ENCODE results near the gene FAM118A.
A peak's percentile ranks its signal among the peaks of the same experiment; 100 is the strongest.

Gene FAM118A

DNA sequence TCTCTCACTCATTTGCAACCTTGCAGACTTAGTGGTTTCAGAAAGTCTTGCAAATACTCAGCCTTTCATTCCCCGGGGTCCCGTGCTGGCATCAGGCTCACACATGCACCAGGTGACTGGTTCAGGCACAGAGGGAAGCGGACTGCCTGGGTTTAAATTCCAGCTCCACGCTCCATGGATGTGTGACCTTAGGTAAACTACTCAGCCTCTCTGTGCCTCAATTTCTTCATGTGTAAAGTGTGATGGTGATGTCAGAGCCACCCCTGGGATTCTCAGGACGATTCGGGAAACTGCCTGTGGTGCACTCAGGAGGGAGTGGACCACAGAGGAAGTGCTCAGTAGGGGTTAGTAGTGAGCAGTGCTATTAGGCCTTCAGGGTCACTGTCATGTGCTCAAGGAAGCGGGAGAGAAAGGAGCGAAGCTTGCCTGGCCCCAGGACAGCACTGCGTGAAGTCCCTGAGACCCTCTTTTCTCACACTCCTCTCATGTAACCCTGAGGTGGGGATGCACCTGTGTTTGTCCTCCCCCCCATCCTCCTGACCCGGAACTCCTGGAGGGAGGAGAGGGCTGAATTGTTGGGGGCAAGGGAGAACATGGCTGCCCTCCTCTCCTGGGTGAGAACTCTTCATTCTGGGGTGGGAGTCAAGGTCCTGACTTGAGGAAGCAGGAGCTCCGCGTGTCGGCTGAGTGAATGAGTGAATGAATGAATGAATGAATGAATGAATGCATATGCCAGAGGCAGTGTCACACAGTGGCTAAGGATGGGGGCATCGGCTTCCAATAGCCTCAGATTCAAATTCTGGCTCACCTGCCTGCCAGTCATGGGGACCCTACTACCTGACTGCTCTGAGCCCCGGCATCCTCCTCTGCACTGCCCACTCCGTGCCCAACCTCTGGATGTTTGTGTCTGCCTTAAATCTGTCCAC lies 39.4 kb upstream of the FAM118A start:
- Histone ChIP-seq H3K27ac (no peak overlapping the region), H3K9ac (no peak overlapping the region), H2AFZ (no peak overlapping the region), H3K4me1 (peaks cover 2% of the 10 kb centered on the region), H3K4me3 (ENCODE audit: low read depth, low read length) (no peak overlapping the region), H3K27me3 (ENCODE audit: control insufficient read depth, insufficient read depth, low read length) (no peaks in the 10 kb centered on the region), H3K9me3 (ENCODE audit: control insufficient read depth, low read length) (no peaks in the 10 kb centered on the region), H3K4me2 (ENCODE audit: low read length) (no peak overlapping the region), H3K36me3 (ENCODE audit: control insufficient read depth, insufficient read depth, low read length) (no peaks in the 10 kb centered on the region), H3K79me2 (no peaks in the 10 kb centered on the region)
- TF ChIP-seq CTCF (IDR thresholded peaks at IDR 0.05) = no peak

DNA sequence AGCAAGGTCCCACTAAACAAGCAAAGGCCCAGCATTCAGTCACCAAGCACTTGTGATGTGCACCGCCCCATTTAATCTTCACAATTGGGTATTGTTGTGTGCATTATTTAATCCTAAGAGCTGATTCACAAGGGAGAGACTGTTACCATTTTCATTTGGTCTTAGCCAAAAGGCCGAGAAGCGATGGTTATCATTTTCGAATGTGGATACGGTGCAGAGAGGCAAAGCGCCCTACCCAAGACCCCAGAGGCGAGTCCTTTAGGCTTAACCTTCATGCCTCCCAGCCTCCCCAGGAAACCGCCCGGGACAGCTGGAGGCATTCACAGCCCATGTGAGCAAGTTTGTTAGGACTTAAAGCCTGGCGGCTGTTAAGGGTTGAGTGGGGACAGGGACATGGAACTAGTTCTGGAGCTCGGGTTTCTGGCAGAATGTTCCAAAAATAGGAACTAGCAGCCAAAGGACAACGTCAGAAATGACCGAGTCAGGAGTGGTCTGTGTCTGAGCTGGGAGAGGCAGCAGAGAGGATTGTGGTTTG lies 38.0 kb upstream of the FAM118A start:
- H3K36me3 ChIP-seq (ENCODE audit: control insufficient read depth, insufficient read depth, low read length) = no peaks in the 10 kb centered on the region

GRCh38 chr22:45272498-45272897 lies 37.2 kb upstream of the FAM118A start:
- Histone ChIP-seq H3K27ac (peak overlapping the region; percentile 39), H3K36me3 (ENCODE audit: control insufficient read depth, insufficient read depth, low read length) (no peaks in the 10 kb centered on the region), H3K79me2 (no peaks in the 10 kb centered on the region), H3K27me3 (ENCODE audit: control insufficient read depth, insufficient read depth, low read length) (no peaks in the 10 kb centered on the region), H3K9ac (no peak overlapping the region), H3K9me3 (ENCODE audit: control insufficient read depth, low read length) (no peaks in the 10 kb centered on the region), H3K4me2 (ENCODE audit: low read length) (no peak overlapping the region), H2AFZ (no peak overlapping the region), H3K4me3 (ENCODE audit: low read depth, low read length) (no peak overlapping the region), H3K4me1 (peaks cover 2% of the 10 kb centered on the region)
- TF ChIP-seq CTCF (IDR thresholded peaks at IDR 0.05) = no peak

More for the DNA sequence above, 38.0 kb upstream of the FAM118A start:
- Histone ChIP-seq H3K4me1 (peaks cover 2% of the 10 kb centered on the region), H2AFZ (no peak overlapping the region), H3K9ac (no peak overlapping the region), H3K79me2 (no peaks in the 10 kb centered on the region), H3K27me3 (ENCODE audit: control insufficient read depth, insufficient read depth, low read length) (no peaks in the 10 kb centered on the region), H3K4me3 (ENCODE audit: low read depth, low read length) (no peak overlapping the region), H3K27ac (peak overlapping the region; percentile 19), H3K9me3 (ENCODE audit: control insufficient read depth, low read length) (no peaks in the 10 kb centered on the region), H3K4me2 (ENCODE audit: low read length) (no peak overlapping the region)
- no peak for TF ChIP-seq CTCF (IDR thresholded peaks at IDR 0.05)

DNA sequence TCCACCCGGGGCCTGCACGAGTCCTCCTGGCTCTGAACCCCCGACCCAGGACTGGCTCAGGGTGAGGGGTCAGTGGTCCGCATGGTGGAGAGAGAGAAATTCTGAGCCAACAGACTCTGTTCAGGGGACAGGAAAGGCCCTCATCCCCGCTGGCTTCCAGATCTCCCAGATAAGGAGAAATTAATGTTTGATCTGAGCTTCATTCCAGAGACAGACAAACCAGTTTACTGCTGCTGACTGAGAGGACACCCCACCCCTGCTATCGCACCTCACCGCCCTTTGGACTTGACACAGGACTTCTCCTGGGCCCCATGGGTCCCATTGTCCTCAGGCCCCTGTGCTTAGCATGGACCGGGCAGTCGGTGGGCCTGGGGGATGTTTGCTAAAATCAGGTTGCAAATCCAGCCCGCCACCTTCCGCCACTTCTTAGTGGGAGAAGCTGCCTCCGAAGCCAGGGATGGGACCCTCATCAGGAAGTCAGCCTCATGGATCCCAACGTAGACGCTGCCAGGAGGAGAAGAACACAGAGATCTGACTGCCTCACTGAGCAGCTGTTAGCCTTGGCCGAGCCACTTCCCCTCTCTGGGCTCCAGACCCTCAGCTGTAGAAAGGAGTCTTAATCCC lies 36.2 kb upstream of the FAM118A start:
- Histone ChIP-seq H3K4me3 (ENCODE audit: low read depth, low read length) (no peak overlapping the region), H3K9me3 (ENCODE audit: control insufficient read depth, low read length) (no peaks in the 10 kb centered on the region), H3K4me1 (peaks cover 2% of the 10 kb centered on the region), H3K36me3 (ENCODE audit: control insufficient read depth, insufficient read depth, low read length) (no peaks in the 10 kb centered on the region), H3K79me2 (no peaks in the 10 kb centered on the region), H3K9ac (no peak overlapping the region), H2AFZ (peak overlapping the region; percentile 8), H3K27ac (no peak overlapping the region), H3K27me3 (ENCODE audit: control insufficient read depth, insufficient read depth, low read length) (no peaks in the 10 kb centered on the region), H3K4me2 (ENCODE audit: low read length) (peak overlapping the region; percentile 22)
- TF ChIP-seq CTCF (IDR thresholded peaks at IDR 0.05) = no peak

Measured in parathyroid adenoma (tissue), 2 donors.